Activated T-cell treated with anti-CD3 and anti-CD28 coated beads for 48 hours (primary cell): ENCODE results near the gene LONRF2.

ENCODE experiments used
- DNase-seq: peaks from one replicate; pipeline ENCODE4 v3.0.0-alpha.2; 2020; ENCODE audit warnings: low read depth

LONRF2 gene

DNA sequence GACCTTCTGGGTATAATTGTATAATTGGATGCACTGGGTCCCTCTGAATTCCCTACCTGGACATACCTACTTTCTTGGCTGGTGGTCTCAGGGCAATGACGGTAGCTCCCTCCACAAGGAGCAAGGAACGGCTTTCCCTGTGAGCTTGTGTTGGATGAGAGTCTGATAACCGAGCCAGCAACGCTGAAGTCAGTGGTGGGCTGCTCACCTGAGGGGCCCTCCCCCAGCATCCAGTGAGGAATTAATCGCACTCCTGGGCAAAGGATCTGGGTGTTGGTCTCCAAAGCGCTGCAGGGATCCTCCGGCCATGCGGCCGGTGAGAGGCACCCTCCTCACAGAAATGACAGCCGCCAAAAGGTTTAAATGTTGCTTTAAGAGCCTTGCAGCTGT is 47.1 kb downstream of the LONRF2 start:
- DNase-seq = no peak

DNA sequence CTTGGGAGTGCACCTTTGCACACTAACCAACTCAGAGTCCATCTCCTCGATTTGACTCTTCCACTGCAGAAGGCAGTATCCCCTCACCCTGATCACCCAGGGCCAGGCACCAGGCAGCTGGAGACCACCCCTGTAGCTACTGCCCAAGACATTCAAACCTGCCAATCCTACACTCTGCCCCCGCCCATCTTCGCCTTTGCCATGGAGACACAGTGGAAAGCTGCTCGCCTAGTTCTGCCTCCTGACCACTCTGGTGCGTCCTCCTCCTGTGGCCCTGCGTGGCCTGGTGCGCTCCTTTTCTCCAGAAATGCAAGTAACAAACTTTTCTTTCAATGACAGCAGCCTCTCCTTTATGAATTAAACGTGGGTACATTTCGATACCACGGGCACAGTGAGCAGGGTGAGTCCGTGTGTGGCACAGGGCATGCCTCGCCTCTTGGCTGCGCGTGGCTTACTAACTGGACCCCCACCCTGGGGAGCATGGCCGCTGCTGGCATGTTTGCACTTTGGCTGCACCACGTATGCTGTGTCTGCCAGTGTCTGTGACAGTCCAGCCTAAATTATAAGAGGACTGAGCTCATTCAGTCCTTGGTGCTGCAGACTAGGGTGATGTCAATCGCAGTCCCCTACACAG is 47.6 kb downstream of the LONRF2 start:
- DNase-seq = no peak

DNA sequence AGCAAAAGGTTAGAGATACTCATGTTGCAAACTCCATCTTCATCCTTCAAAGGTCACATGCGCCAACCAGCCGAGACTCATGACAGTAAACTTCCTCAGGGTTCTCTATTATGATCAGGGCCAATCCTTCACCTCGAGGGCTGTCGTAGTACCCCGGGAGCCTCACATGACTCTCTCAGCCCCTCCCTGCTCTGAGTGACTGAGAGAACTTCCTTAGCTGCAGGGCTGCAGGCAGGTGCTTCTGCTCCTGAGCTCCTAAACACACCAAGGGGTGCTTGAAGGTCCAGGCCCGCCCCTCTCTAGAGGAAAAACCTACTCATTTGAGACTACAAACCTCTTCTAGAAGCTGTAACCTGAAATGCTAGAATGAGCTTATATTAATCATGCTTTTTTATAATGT is 48.2 kb downstream of the LONRF2 start:
- no peak for DNase-seq

DNA sequence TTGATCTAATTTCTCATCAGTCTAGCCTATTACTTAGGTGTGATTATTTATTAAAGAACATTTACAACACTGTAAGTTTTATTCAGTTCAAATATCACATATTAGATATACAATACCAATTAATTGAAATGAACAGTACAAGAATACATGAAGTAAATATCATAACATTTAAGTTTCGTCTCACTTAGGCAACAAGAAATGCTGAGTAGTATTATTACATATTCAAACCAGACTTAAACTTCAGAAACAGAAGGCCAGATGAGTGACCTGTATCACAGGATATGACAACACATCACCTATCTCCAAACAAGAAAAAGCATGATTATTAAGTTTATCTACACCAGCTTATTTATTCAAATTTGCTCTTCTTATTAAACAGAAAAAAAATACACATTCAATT is 48.9 kb downstream of the LONRF2 start:
- no peak for DNase-seq

DNA sequence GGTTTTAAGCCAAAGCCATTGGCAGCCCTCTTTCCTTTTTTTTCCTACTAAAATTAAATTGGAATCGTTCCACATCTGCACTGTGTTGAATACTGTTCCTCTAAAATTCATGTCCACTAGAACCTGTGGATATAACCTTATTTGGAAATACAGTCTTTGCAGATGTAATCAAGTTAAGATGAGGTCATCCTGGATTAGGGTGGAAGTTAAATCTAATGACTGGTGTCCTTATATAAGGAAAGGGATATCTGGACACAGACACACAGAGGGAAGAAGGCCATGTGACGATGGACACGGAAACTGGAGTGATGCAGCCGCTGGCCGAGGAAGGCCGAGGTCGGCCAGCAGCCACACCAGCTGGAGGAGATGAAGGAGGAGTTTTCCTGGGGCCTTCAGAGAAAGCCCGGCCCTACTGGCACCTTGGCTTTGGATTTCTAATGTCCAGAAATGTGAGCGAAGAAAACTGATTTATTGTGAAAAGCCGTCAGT is 49.4 kb downstream of the LONRF2 start:
- no peak for DNase-seq

DNA sequence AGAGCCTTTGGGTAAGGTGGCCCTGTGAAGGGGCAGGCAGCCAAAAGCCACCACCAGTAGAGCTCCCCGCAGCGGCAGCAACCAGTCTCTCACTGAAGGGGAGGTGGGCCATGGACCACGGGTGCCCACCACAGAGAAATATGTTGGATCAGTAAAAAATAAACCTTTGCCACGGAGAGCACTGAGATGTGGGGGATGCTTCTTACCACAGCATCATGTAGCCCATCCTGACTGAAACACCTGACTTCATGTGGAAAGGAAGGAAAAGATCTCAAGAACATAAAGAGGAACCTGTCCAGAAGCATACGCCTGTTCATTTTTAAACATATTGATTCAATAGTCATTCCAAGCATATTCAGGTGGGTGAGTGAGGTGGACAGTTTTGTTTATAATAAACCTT is 51.1 kb downstream of the LONRF2 start:
- no peak for DNase-seq

DNA sequence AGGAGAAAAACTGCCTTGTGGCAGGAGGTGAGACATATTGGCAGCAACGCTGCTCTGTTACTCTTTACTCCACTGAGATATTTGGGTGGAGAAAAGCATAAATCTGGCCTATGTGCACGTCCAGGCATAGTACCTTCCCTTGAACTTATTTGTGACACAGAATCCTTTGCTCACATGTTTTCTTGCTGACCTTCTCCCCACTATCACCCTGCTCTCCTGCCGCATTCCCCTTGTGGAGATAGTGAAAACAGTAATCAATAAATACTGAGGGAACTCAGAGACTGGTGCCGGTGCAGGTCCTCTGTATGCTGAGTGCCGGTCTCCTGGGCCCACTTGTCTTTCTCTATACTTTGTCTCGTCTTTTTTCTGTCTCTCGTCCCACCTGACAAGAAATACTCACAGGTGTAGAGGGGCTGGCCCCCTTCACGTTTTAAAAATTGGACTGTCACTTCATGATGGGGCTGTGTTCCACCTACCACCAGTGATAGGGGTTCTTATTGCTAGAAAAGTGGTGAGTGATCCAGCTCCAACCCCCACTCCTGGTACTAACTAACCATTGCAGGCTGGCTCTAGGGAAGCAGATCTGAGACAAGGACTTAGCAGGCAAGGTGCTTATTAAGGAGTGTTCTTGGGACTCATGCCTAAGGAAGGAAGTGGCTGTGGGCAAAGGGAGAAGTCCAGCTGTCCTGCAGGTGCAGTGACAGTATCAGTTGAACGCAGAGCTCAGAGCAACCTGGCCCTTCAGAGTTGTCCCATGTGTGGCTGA is 51.7 kb downstream of the LONRF2 start:
- no peak for DNase-seq

DNA sequence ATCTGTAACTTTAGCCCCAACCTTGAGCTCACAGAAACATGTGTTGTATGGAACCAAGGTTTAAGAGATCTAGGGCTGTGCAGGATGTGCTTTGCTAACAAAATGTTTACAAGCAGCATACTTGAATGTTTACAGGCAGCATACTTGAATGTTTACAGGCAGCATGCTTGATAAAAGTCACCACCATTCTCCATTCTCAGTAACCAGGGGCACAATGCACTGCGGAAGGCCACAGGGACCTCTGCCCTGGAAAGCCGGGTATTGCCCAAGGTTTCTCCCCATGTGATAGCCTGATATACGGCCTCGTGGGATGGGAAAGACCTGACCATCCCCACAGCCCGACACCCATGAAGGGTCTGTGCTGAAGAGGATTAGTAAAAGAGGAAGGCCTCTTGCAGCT is 52.4 kb downstream of the LONRF2 start:
- DNase-seq = no peak

DNA sequence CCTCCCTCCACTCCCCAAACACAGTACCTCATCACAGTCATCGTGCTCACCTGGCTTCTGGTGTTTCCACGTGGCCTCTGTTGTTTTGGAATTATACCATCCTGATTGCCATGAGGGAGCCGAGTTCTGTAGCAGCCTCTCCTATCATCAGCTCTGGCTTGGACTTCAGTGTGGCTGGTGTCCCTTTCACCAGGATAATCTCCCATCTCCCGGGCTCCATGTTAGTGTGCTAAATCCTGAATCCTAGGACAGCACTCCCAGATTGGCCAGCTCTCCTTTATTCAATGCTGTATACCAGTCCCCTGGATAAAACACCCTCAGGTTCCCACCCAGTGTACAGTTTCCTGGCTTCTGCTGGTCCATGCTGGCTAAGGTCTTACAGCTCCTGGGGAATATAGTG is 53.3 kb downstream of the LONRF2 start:
- no peak for DNase-seq

DNA sequence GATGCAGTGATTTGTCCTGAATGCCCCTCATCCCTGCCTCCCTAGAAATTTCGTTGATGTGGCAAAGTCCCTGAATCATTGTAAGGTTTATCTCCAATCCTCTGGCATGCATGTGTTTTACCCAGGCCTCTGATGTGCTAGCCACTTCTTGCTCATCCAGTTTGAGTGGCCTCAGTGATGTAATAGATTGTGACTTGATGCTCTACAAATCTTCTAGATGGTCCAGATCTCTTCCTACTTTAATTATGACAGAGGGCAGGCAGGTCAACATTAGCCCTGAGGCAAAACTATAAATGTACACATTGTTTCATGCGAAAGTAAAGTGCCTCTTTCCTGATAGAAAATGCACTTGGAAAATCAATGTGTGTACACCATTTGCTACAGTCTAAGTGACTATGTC is 54.5 kb downstream of the LONRF2 start:
- DNase-seq = no peak

DNA sequence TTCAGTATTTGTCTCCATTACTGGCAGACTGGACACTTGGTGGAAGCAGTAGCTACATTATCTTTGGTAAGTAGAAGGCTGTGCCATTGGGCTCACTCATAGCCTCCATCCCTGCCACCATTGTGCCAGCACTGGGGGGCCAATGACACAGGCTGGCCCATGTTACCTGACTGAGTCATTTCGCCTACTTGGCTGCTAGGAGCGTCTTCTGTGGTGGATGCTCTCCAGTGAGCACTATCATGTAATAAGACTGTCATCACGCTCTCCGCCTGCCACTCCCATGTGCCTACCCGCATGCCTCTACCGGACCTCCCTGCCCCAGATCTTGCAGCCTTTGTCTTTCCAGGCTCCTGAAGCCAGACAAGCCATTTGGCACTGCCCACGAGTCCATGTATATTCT is 56.2 kb downstream of the LONRF2 start:
- DNase-seq = no peak

DNA sequence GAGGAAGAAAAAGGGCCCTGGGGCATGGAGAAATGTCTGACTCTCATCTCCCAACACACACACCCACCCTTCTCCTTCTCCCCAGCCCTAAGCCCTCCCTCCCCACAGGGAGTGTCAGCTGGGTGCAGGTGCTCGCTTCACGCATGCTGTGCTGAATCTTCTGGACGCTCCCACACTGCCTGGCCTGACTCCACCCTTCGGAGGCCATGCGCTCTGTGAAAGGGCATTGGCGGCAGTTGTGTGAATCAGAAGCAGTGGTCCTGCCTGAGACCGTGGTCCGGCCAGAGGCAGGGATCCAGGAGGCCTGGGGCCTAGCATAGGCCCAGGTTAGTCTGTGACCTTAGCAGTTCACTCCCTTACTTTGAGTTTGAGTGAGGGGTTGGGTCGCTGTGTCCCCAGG is 57.1 kb downstream of the LONRF2 start:
- DNase-seq = no peak

DNA sequence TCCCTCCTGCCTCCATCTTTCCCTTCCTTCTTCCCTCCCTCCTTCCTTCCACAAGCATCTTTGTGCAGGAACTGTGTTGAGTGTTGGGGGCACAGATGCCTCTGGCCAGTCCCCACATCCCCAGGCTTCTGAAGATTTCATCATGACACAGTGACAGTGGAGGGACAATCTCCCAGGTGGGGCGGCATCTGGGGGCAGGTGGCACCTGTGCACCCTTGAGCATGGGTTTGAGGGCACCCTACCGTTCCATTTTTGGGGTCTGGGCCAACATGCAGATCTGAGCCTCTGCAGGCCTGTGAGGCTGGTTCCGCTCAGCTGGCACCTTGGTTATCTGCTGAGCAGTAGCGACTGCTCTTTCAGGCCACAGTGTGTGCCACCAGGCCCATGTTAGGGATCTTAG is 57.6 kb downstream of the LONRF2 start:
- DNase-seq = no peak

DNA sequence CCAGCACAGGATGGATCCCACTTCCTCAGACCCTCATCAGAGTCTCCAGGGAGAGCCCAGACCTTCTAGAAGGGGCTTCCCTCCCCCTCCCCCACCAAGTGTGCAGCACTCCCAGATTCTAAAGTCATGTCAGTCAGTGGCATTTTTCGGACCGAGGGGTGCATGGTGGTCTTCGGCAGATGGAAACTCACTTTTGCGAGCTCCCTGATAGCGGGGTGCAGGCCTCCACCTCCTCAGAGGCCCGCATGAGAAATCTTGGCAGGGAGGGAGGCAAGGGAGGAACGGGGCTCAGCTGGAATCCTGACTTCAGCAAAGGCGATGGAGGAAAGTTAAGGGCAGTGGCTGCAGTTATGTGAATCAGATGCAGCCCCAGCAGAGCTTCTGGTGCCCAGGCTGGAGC is 58.2 kb downstream of the LONRF2 start:
- no peak for DNase-seq

DNA sequence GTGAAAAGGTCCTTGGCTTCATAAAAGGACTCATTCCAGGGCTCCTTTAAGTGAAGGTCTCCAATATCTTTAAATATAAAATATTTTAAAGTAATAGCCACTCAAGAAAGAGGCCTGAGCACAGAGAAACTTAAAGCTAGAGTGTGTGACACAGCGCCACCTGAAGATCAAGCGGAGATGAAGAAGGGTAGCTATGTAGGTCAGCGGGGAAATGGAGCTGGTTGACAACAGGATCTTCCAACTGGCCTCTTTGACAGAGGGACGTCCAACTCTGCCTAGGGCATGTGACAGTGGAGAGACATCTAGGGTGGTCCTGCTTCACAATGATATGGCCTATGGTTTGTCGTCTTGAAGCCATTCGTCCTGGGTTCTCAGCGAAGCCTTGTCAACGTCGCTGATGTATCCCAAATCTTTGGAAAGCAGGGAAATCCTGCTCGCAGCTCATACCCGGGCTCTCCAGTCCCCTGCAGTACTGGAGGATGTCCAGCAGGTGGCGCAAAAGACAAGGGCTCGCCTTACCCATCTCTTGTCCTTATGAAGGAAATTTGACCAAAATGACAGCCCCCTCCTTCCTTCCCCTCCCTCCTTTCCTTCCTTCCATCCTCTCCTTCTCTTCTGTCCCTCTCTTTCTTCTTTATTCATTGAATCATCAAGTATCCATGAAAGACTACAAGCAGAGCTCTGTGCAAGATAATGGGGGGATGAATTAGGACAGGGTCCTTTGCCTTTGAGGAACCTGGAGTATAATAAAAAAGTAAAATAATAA is 59.6 kb downstream of the LONRF2 start:
- DNase-seq = peak; percentile 36

DNA sequence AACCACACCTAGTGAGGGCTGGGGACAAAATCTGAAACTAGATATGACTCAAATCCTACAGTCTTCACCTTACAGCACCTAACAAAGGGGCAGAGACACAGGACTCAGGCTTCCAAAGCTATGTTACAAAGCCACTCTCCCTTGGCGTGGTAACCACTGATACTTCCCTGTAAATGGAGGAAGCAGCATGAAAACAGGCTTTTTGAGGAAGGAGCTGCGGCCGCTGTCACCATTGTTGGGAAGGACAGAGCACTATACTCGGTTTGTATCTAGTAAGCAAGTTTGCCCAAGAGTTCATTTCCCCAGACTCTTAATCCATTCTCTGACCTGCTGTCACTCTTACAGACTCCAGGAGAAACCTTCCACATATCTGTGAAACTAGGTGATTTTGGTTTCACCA is 60.3 kb downstream of the LONRF2 start:
- DNase-seq = no peak

DNA sequence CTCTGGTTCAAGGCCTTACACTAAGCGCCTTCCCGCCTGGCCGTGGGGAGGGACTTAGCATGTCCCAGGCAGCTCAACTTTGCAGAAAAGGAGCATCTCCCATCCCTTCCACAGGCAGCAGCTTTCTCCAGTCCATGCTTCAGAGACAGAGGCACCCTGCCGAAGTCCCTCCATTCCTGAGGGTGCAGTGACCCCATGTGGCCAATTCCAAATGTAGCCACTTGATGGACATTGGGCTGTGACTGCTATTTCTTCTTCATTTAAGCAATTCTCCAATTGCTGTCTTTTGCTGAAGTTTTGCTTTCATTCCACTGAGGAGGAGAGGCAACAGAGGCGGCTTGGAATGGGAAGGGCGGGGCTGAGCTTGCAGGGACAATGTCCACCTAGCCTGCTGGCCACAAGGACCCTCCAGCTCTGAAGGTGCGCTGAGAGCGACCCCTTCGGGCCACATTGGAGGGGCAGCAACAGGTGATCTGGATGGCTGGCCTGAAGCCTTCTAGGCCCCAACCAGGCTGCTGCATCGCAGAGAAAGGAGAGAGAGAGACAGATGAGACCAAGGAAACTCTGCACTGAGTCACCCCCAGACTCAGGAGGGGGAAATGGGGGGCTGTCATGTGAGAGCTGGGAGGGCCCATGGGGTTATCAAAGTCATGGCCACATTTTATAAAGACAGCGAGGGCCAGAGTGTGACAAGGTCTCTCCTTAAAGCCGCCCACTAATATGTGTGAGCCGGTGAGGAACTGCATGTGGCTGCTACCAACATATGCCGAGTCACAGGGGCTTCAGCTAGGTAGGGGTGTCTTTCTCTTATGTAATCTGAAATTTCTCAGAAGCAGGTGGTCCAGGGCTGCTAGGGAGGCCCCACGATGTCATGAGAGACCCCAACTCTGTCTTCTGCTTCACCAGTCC is 61.3 kb downstream of the LONRF2 start:
- DNase-seq = no peak

DNA sequence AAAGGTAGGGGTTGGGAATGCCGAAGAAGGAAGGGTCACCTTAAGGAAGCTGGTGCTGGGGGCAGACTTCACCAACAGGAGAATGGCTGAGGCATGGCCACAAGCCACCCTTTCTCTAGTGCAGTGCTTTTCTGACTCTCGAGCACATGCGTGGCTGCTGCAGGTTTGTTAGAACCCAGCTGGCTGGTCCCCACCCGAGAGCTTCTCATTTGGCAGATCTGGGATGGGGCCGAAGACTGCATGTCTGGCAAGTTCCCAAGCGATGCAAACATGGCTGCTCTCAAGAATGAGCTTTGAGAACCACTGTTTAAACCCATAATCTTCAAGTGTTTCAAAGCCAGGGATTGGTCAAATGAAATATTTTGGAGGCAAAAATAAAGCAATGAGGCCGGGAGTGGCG is 63.2 kb downstream of the LONRF2 start:
- no peak for DNase-seq

DNA sequence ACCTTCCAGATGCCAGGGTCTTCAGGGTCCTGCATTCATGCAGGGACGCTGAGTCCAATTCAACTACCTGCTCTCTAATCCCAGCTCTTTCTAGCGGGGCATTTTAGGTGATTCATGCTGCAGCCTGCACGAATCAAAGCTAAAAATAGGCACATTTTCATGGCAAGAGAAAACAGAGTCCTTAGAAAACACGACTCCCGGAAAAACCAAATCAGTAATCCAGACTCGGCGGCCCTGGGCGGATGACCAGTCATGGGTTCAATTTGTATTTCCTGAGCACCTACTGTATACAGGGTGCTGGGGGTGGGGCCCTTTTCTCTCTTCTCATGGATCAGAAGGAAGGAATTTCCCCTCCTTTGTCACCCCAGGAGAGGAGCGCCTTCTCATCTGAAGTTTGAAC is 64.4 kb downstream of the LONRF2 start:
- DNase-seq = no peak

DNA sequence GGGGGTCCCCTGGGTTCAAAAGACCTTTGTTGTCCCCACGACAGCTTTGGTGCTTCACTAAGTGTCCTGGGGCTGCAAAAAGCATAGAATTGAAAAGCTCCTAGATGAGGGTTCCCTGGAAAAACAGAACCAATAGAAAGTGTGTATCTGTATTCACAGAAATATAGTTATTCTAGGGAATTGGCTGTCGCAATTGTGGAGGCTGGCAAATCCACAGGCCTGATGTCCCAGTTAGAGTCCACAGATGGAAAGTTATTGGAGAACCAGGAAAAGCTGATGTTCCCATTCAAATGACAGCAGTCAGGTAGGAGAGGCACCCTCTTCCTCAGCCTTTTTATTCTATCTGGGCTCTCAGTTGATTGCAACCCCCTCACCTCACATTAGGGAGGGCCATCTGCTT is 65.5 kb downstream of the LONRF2 start:
- DNase-seq = no peak

DNA sequence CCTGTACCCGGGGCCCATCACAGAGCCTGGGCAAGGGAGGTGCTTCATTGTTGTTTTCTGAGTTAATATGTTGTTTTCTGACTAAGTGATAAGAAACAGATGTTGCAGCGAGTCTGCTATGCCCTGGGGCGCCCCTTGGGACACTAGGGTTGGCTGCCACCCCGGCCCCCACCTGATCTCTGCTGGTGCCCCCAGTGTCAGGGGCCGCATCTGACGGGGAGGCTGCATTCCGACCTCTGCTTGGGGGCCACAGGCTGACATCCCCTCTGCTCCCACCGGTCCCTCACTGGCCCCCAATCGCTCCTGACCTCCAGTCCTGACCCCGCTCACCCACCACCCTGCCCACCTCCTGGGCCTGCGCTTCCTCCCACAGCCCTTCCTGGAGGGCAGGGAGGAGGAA is 65.9 kb downstream of the LONRF2 start:
- DNase-seq = no peak

DNA sequence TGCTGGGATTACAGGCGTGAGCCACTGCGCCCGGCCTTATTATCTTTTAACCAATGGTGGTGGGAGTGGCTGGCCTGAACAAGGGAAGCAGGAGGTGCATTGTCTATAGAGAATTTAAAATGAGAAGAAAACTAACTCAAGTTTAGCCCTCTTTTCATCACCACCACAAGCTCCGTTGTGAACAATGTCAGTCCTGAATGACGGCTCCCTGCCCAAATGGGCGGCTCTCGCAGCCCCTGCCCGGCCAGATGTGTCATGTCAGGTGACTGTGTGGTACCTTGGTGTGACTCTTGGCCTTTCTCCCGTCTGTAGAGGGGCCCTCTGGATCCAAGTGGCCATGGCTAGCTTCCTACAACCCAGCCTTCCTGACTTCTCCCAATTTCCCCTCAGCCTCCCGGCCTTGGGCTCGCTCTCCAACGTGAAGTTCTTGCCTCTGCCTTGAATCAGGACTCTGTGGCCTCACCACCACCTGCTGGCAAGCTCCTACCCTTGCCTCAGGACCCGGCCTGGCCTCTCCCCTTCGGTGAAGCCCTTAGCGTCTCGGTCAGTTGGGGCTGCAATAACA is 67.6 kb downstream of the LONRF2 start:
- DNase-seq = no peak
